T-cell (primary cell): Measurements from ENCODE around the gene FAM53B. TPM values are rescaled to one million over a fixed set of nuclear protein-coding genes. Genes with fewer than 3 reads are reported as not detected.

ENCODE experiments used
- ATAC-seq, 4 experiments: fragments of 200-7000 bp in 3 of 4; fragments of 150-1000 bp in 1 of 4; cut with Tn5 transposase; replicated peaks in 1 of 4; 1 replicate in 3 of 4; 2 replicates in 1 of 4; pipeline ENCODE4 v1.10.0; 2021; ENCODE audit warnings: moderate library complexity in 3 of 4, mild to moderate bottlenecking in 2 of 4, moderate number of reproducible peaks in 1 of 4
- CTCF ChIA-PET, 2 donors: fragments of 300-600 bp; sonication (Branson Sonifier 250); formaldehyde crosslinking; loops; one replicate each; lab custom pipeline; 2022; ENCODE audit warnings: antibody characterized with exemption in 2 of 2; lab: Charles Lee
- POLR2A ChIA-PET, 2 donors: fragments of 300-600 bp; sonication (Branson Sonifier 250); formaldehyde crosslinking; loops; one replicate each; lab custom pipeline; 2022; ENCODE audit warnings: antibody characterized with exemption in 2 of 2; lab: Charles Lee
- DNase-seq, 35 experiments: peaks; one replicate each; pipeline versions ENCODE4 v3.0.0 to v3.0.0-alpha.2; 2013 to 2023
- H3K27ac ChIP-seq: one replicate; pipeline ENCODE4 v1.5.1; 2013; ENCODE audit warnings: low read length
- H3K27me3 ChIP-seq, 2 experiments: replicated peaks in 1 of 2; 1 replicate in 1 of 2; 2 replicates in 1 of 2; pipeline versions ENCODE4 v1.6.1 to v1.7.0; 2013; ENCODE audit warnings: low read length in 1 of 2, mixed read lengths in 1 of 2; ENCODE audit not compliant: control insufficient read depth in 2 of 2, insufficient read depth in 2 of 2; ENCODE audit errors: extremely low read depth in 1 of 2
- H3K36me3 ChIP-seq, 2 donors: 1 replicate in 1 of 2; 2 replicates in 1 of 2; pipeline versions ENCODE4 v1.6.1 to v1.7.0; 2013; ENCODE audit warnings: low read length in 1 of 2; ENCODE audit not compliant: control insufficient read depth in 2 of 2, insufficient read depth in 1 of 2; ENCODE audit errors: extremely low read depth in 1 of 2
- H3K4me1 ChIP-seq, 2 experiments: 1 replicate in 1 of 2; 2 replicates in 1 of 2; pipeline versions ENCODE4 v1.6.1 to v1.7.0; 2013; ENCODE audit warnings: low read length in 2 of 2, mixed read lengths in 1 of 2; ENCODE audit not compliant: insufficient read depth in 2 of 2, control insufficient read depth in 1 of 2; ENCODE audit errors: extremely low read depth in 1 of 2
- H3K4me3 ChIP-seq, 2 donors: 1 replicate in 1 of 2; 2 replicates in 1 of 2; pipeline versions ENCODE4 v1.5.1 to v1.7.0; 2013; ENCODE audit warnings: mild to moderate bottlenecking in 2 of 2, low read length in 1 of 2, moderate library complexity in 1 of 2; ENCODE audit not compliant: control insufficient read depth in 1 of 2; ENCODE audit errors: extremely low read depth in 1 of 2
- H3K9me3 ChIP-seq: 2 replicates; pipeline ENCODE4 v1.7.0; 2013
- H3K27ac Mint-ChIP-seq, 2 donors: one replicate each; pipeline ENCODE4 v1.8.0; 2020 to 2021; ENCODE audit warnings: mild to moderate bottlenecking in 2 of 2, mixed read lengths in 2 of 2
- H3K27me3 Mint-ChIP-seq, 2 donors: one replicate each; pipeline ENCODE4 v1.8.0; 2021 to 2022; ENCODE audit warnings: mixed read lengths in 2 of 2
- H3K36me3 Mint-ChIP-seq: one replicate; pipeline ENCODE4 v1.8.0; 2021; ENCODE audit warnings: mixed read lengths
- H3K4me1 Mint-ChIP-seq, 3 donors: one replicate each; pipeline ENCODE4 v1.8.0; 2020 to 2022; ENCODE audit warnings: mixed read lengths in 3 of 3, mild to moderate bottlenecking in 1 of 3
- H3K4me3 Mint-ChIP-seq, 3 donors: one replicate each; pipeline ENCODE4 v1.8.0; 2020 to 2022; ENCODE audit warnings: mild to moderate bottlenecking in 3 of 3, mixed read lengths in 3 of 3, moderate library complexity in 3 of 3
- H3K9me3 Mint-ChIP-seq, 3 donors: one replicate each; pipeline ENCODE4 v1.8.0; 2020 to 2022; ENCODE audit warnings: mixed read lengths in 3 of 3
- WGBS: methylation state at CpG from one replicate; pipeline ENCODE4 v1.1.5; 2013; ENCODE audit warnings: missing lambda C conversion rate; ENCODE audit not compliant: insufficient coverage; 5-methylcytosine and 5-hydroxymethylcytosine counted together
- total RNA-seq, 35 experiments: library from RNA in 6 of 35; stranded (reverse) in 6 of 35; fragments of 120-200 nt in 1 of 35; gene quantifications; one replicate each; pipeline versions ENCODE4 v1.2.1 to v1.2.4 and lab custom pipeline; 2013 to 2026

The FAM53B gene
- total RNA-seq, 5 donors from 2014 or later (not counting 1 experiment from before 2014, with no cell fraction given) = 39.3 to 86.5 (median 52.3) TPM

GRCh38 chr10:124707144-124707467, 37.1 kb downstream of the FAM53B start:
- Mint-ChIP-seq H3K9me3 (no peaks in the 10 kb centered on the region), H3K27ac (peak overlapping the region; percentile 99 to 100), H3K36me3 (peaks cover 21% of the 10 kb centered on the region), H3K4me1 (peaks cover 90 to 95% (median 91%) of the 10 kb centered on the region in 3 donors), H3K27me3 (no peaks in the 10 kb centered on the region), H3K4me3 (peak overlapping the region in 1 of 3 donors; percentile 39)
- no peaks in the 10 kb centered on the region for H3K9me3 ChIP-seq
- ChIA-PET POLR2A (interaction anchor here in 1 of 2 donors (0.6 kb wide), 1 partner anchor 19 kb away, joined by 3 read pairs; no protein-coding TSS in a partner anchor), CTCF (interaction anchor here in 1 of 2 donors (4.6 kb wide), 1 partner anchor 12 kb away, joined by 18 read pairs; no protein-coding TSS in a partner anchor)
- DNase-seq (no peak), ATAC-seq (no peak)
- 100% methylated on average over 2 of the region's 3 CpGs for WGBS
- no peaks in the 10 kb centered on the region for H3K27me3 ChIP-seq
- peak overlapping the region; percentile 93 for H3K27ac ChIP-seq
- H3K4me3 ChIP-seq = no peak overlapping the region
- H3K4me1 ChIP-seq = peaks cover 34 to 97% of the 10 kb centered on the region in 2 experiments
- peaks cover 2 to 36% of the 10 kb centered on the region in 2 donors for H3K36me3 ChIP-seq

DNA sequence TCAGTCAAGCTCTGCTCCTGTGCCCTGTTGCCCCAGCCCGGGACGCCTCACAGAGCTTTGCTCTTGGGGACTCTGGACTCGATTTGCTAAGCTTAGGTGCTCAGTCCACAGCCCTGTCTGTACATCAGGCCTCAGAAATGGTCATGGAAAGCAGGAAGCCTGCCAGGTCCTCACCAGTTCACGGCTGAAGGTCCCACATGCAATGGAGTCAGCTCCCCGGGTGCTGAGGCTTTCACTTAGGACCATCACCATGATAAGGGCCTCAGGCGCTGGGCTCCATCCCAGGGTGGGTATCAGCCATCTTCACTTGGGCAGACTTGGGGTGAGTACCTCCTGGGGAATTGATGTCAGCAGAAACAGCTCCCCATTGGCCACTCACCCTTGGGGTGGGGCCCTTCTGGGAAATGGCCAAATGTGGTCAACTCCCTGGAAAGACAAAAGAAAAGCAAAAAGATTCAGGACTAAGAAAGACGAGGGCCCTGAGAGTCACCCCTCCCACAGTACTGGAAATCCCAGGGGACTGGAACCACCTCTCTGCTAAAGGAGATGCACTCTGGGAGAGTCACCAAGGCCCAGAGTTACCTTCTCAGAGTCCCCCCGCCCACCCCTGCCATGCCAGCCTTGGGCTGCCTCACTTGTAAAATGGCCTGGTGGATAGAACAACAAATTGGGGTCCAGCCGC, 37.6 kb downstream of the FAM53B start:
- Mint-ChIP-seq H3K36me3 (peaks cover 23% of the 10 kb centered on the region), H3K4me1 (peaks cover 95 to 100% (median 97%) of the 10 kb centered on the region in 3 donors), H3K4me3 (peak overlapping the region in 1 of 3 donors; percentile 39), H3K9me3 (no peaks in the 10 kb centered on the region), H3K27ac (peak overlapping the region; percentile 99 to 100), H3K27me3 (no peaks in the 10 kb centered on the region)
- peaks cover 2 to 36% of the 10 kb centered on the region in 2 donors for H3K36me3 ChIP-seq
- ATAC-seq (no peak), DNase-seq (no peak)
- peaks cover 38 to 97% of the 10 kb centered on the region in 2 experiments for H3K4me1 ChIP-seq
- ChIA-PET CTCF (interaction anchor here (0.6 to 4.6 kb wide), 4 partner anchors 12 to 132 kb away, joined by 3 to 18 read pairs (median 12); no protein-coding TSS in a partner anchor), POLR2A (interaction anchor here in 1 of 2 donors (0.6 kb wide), 2 partner anchors 17 to 20 kb away, joined by 3 read pairs; no protein-coding TSS in a partner anchor)
- WGBS = 89% methylated on average over 8 of the region's 9 CpGs
- no peaks in the 10 kb centered on the region for H3K9me3 ChIP-seq
- H3K27ac ChIP-seq = peak overlapping the region; percentile 93
- no peaks in the 10 kb centered on the region for H3K27me3 ChIP-seq
- no peak overlapping the region for H3K4me3 ChIP-seq

- Histone ChIP-seq H3K27me3 (no peaks in the 10 kb centered on the region), H3K4me1 (peaks cover 44 to 98% of the 10 kb centered on the region in 2 experiments), H3K36me3 (peaks cover 4 to 39% of the 10 kb centered on the region in 2 donors), H3K27ac (peak overlapping the region; percentile 93), H3K9me3 (no peaks in the 10 kb centered on the region), H3K4me3 (no peak overlapping the region)
- POLR2A ChIA-PET = interaction anchor here in 1 of 2 donors (0.6 to 1.1 kb wide), 2 partner anchors 12 to 17 kb away, joined by 3 read pairs; no protein-coding TSS in a partner anchor
- 92% methylated on average over 8 of the region's 12 CpGs for WGBS
- peaks cover 19% of the 10 kb centered on the region for H3K36me3 Mint-ChIP-seq
- H3K4me1 Mint-ChIP-seq = peaks cover 95 to 100% (median 98%) of the 10 kb centered on the region in 3 donors
- peak overlapping the region; percentile 99 to 100 for H3K27ac Mint-ChIP-seq
- ATAC-seq = no peak
- CTCF ChIA-PET = interaction anchor here (0.6 to 4.6 kb wide), 7 partner anchors 9 to 133 kb away, joined by 3 to 18 read pairs (median 5); no protein-coding TSS in a partner anchor
- peak overlapping the region in 1 of 3 donors; percentile 39 for H3K4me3 Mint-ChIP-seq
- no peak for DNase-seq
- H3K9me3 Mint-ChIP-seq = no peaks in the 10 kb centered on the region
- H3K27me3 Mint-ChIP-seq = no peaks in the 10 kb centered on the region
Measured at GRCh38 chr10:124705817-124706461, 38.2 kb downstream of the FAM53B start.

DNA sequence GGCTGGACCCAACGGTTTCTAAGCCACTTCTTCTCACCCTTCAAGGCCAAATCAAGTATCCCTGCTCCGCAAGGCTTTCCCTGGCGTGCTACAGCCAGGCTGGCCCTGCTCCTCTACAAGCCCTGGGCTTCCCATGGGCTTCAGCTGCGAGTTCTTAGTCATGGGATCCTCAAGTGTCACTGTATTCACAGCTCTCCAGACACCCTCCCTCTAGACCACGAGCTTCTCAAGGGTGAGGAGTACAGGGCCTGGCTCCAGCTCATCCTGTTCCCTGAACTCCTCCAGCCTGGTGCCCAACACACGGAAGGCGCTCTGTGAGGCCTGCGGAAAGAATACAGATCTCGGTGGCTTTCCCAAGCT, 38.8 kb downstream of the FAM53B start:
- no peak for DNase-seq
- H3K9me3 Mint-ChIP-seq = no peaks in the 10 kb centered on the region
- no peaks in the 10 kb centered on the region for H3K9me3 ChIP-seq
- H3K4me3 ChIP-seq = no peak overlapping the region
- H3K36me3 Mint-ChIP-seq = peaks cover 16% of the 10 kb centered on the region
- H3K27me3 Mint-ChIP-seq = no peaks in the 10 kb centered on the region
- H3K4me1 Mint-ChIP-seq = peaks cover 95 to 100% (median 98%) of the 10 kb centered on the region in 3 donors
- no peak for ATAC-seq
- H3K27ac ChIP-seq = peak overlapping the region; percentile 93
- H3K27ac Mint-ChIP-seq = peak overlapping the region; percentile 99 to 100
- peak overlapping the region in 1 of 3 donors; percentile 72 for H3K4me3 Mint-ChIP-seq
- 72% methylated on average over 9 of the region's 9 CpGs for WGBS
- CTCF ChIA-PET = interaction anchor here (0.8 to 4.6 kb wide), 6 partner anchors 9 to 40 kb away, joined by 3 to 18 read pairs (median 5); no protein-coding TSS in a partner anchor
- H3K27me3 ChIP-seq = no peaks in the 10 kb centered on the region
- POLR2A ChIA-PET = interaction anchor here in 1 of 2 donors (1.1 kb wide), 1 partner anchor 12 kb away, joined by 3 read pairs; no protein-coding TSS in a partner anchor
- H3K36me3 ChIP-seq = peaks cover 5 to 45% of the 10 kb centered on the region in 2 donors
- H3K4me1 ChIP-seq = peaks cover 46 to 98% of the 10 kb centered on the region in 2 experiments

DNA sequence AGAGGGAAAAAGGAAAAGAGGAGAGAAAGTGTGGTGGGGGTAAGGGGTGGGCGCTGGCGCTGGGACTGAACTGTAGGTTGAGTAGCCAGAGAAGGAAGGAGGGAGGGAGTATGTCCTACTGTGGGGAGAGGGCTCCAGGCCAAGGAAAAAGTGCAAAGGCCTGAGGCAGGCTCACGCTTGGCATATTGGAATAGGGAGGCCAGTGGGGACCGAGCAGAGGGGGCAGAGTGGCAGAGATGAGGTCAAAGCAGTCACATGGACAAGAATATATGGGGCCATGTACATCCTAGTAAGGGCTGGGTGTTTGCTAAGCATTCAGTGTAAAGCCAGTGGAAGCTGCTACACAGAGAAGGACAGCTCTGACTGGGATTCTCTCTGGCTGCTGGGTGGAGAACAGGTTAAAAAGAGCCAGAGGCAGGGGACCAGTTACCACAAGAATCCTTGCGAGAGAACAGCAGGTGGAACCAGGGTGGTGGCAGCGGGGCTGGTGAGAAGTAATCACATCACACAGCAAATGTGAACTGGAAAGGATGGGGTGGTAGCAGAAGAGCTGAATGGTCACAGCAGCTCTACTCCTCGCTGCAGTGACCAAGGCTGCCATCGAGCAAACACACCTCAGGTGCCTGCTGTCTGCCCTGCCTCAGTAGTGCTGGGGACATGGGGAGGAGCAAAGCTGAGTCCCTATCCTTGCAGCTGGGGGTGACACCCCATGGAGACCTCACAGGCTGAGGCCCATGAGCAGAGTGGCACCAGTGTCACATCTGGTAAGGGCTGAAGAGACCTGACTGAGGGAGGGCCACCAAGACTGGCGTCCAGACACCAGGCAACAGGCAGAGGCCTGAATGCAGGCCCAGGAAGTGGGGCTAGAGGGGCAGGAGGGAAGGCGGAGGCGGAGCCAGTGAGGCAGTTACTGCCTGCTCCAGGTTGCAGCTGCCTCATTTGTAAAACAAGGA, 39.5 kb downstream of the FAM53B start:
- no peaks in the 10 kb centered on the region for H3K27me3 ChIP-seq
- no peaks in the 10 kb centered on the region for H3K9me3 ChIP-seq
- Mint-ChIP-seq H3K27ac (peak overlapping the region; percentile 99 to 100), H3K9me3 (no peaks in the 10 kb centered on the region), H3K4me3 (peak overlapping the region in 1 of 3 donors; percentile 72), H3K27me3 (no peaks in the 10 kb centered on the region), H3K4me1 (peaks cover 95 to 100% (median 98%) of the 10 kb centered on the region in 3 donors), H3K36me3 (peaks cover 16% of the 10 kb centered on the region)
- POLR2A ChIA-PET = interaction anchor here in 1 of 2 donors (1.1 kb wide), 1 partner anchor 13 kb away, joined by 3 read pairs; no protein-coding TSS in a partner anchor
- CTCF ChIA-PET = interaction anchor here (0.8 to 4.6 kb wide), 7 partner anchors 8 to 37 kb away, joined by 3 to 18 read pairs (median 5); no protein-coding TSS in a partner anchor
- ATAC-seq = peak in 1 of 4 experiments; percentile 14
- H3K4me3 ChIP-seq = no peak overlapping the region
- 90% methylated on average over 8 of the region's 11 CpGs for WGBS
- H3K27ac ChIP-seq = peak overlapping the region; percentile 93
- H3K36me3 ChIP-seq = peaks cover 10 to 50% of the 10 kb centered on the region in 2 donors
- H3K4me1 ChIP-seq = peaks cover 46 to 98% of the 10 kb centered on the region in 2 experiments
- DNase-seq = no peak
